HEK293 (cell line): ENCODE measurements around the gene SEC11A.

Experiments used
- KLF9 ChIP-seq: fragments of 450-650 bp; formaldehyde crosslinking; IDR thresholded peaks from 2 replicates; pipeline ENCODE4 v1.5.1; 2016; ENCODE audit warnings: missing biosample characterization, missing genetic modification characterization, low read depth
- OSR2 ChIP-seq: fragments of 450-650 bp; formaldehyde crosslinking; IDR thresholded peaks from 2 replicates; pipeline ENCODE4 v1.5.1; 2016; ENCODE audit warnings: missing biosample characterization, missing genetic modification characterization
- PATZ1 ChIP-seq: fragments of 450-650 bp; formaldehyde crosslinking; IDR thresholded peaks from 2 replicates; pipeline ENCODE4 v1.5.1; 2016; ENCODE audit warnings: missing biosample characterization, missing genetic modification characterization
- SCRT2 ChIP-seq: fragments of 450-650 bp; formaldehyde crosslinking; IDR thresholded peaks from 2 replicates; pipeline ENCODE4 v1.5.1; 2016; ENCODE audit warnings: missing biosample characterization, missing genetic modification characterization
- TRIM28 ChIP-seq: IDR thresholded peaks from 2 replicates; pipeline ENCODE4 v1.6.1; 2011; ENCODE audit warnings: low read length, control low read depth, borderline replicate concordance
- ZBTB8A ChIP-seq: fragments of 450-650 bp; formaldehyde crosslinking; IDR thresholded peaks from 2 replicates; pipeline ENCODE4 v1.5.1; 2016; ENCODE audit warnings: missing biosample characterization, missing genetic modification characterization
- ZFP37 ChIP-seq: fragments of 450-650 bp; formaldehyde crosslinking; IDR thresholded peaks from 2 replicates; pipeline ENCODE4 v1.5.1; 2016; ENCODE audit warnings: missing biosample characterization, missing genetic modification characterization
- ZIC2 ChIP-seq: fragments of 450-650 bp; formaldehyde crosslinking; IDR thresholded peaks from 2 replicates; pipeline ENCODE4 v1.5.1; 2016; ENCODE audit warnings: missing biosample characterization, missing genetic modification characterization
- ZNF114 ChIP-seq: fragments of 450-650 bp; formaldehyde crosslinking; IDR thresholded peaks from 2 replicates; pipeline ENCODE4 v1.5.0; 2017; ENCODE audit warnings: missing biosample characterization, missing genetic modification characterization
- ZNF146 ChIP-seq: fragments of 450-650 bp; formaldehyde crosslinking; IDR thresholded peaks from 2 replicates; pipeline ENCODE4 v1.5.1; 2016; ENCODE audit warnings: missing biosample characterization, missing genetic modification characterization
- ZNF175 ChIP-seq: fragments of 450-650 bp; formaldehyde crosslinking; IDR thresholded peaks from 2 replicates; pipeline ENCODE4 v1.5.1; 2016; ENCODE audit warnings: missing biosample characterization, missing genetic modification characterization
- ZNF184 ChIP-seq: fragments of 450-650 bp; IDR thresholded peaks from 2 replicates; pipeline ENCODE4 v1.5.1; 2018; ENCODE audit warnings: missing biosample characterization, mild to moderate bottlenecking, missing genetic modification characterization
- ZNF19 ChIP-seq: fragments of 450-650 bp; formaldehyde crosslinking; IDR thresholded peaks from 2 replicates; pipeline ENCODE4; 2016; ENCODE audit warnings: missing biosample characterization, missing genetic modification characterization, low read depth
- ZNF214 ChIP-seq: fragments of 450-650 bp; formaldehyde crosslinking; IDR thresholded peaks from 2 replicates; pipeline ENCODE4 v1.5.1; 2017; ENCODE audit warnings: missing biosample characterization, mild to moderate bottlenecking, missing genetic modification characterization, borderline replicate concordance
- ZNF26 ChIP-seq: fragments of 450-650 bp; formaldehyde crosslinking; IDR thresholded peaks from 2 replicates; pipeline ENCODE4 v1.5.1; 2016; ENCODE audit warnings: missing biosample characterization, missing genetic modification characterization
- ZNF280D ChIP-seq: fragments of 450-650 bp; formaldehyde crosslinking; IDR thresholded peaks from 2 replicates; pipeline ENCODE4 v1.5.1; 2016; ENCODE audit warnings: missing biosample characterization, missing genetic modification characterization
- ZNF292 ChIP-seq: fragments of 450-650 bp; formaldehyde crosslinking; IDR thresholded peaks from 2 replicates; pipeline ENCODE4 v1.5.1; 2016; ENCODE audit warnings: low read depth, missing biosample characterization, missing genetic modification characterization, borderline replicate concordance
- ZNF341 ChIP-seq: fragments of 450-650 bp; formaldehyde crosslinking; IDR thresholded peaks from 2 replicates; pipeline ENCODE4; 2016; ENCODE audit warnings: low read depth, missing biosample characterization, missing genetic modification characterization
- ZNF530 ChIP-seq: fragments of 450-650 bp; formaldehyde crosslinking; IDR thresholded peaks from 2 replicates; pipeline ENCODE4 v1.5.1; 2016; ENCODE audit warnings: low read depth, missing biosample characterization, missing genetic modification characterization
- ZNF654 ChIP-seq: fragments of 450-650 bp; formaldehyde crosslinking; IDR thresholded peaks from 2 replicates; pipeline ENCODE4 v1.5.1; 2016; ENCODE audit warnings: low read depth, missing biosample characterization, missing genetic modification characterization
- ZNF677 ChIP-seq: fragments of 450-650 bp; IDR thresholded peaks from 2 replicates; pipeline ENCODE4 v1.5.0; 2018; ENCODE audit warnings: missing biosample characterization, mild to moderate bottlenecking, missing genetic modification characterization, moderate library complexity
- ZNF701 ChIP-seq: fragments of 450-650 bp; formaldehyde crosslinking; IDR thresholded peaks from 2 replicates; pipeline ENCODE4 v1.5.1; 2016; ENCODE audit warnings: missing biosample characterization, missing genetic modification characterization
- ZNF837 ChIP-seq: fragments of 450-650 bp; formaldehyde crosslinking; IDR thresholded peaks from 2 replicates; pipeline ENCODE4 v1.5.1; 2016; ENCODE audit warnings: missing biosample characterization, missing genetic modification characterization
- ZSCAN23 ChIP-seq: fragments of 450-650 bp; formaldehyde crosslinking; IDR thresholded peaks from 2 replicates; pipeline ENCODE4 v1.5.1; 2016; ENCODE audit warnings: missing biosample characterization, missing genetic modification characterization
- TF ChIP-seq, protein P1 (sequence below): fragments of 450-650 bp; formaldehyde crosslinking; conservative IDR thresholded peaks from 2 replicates; pipeline ENCODE4 v1.5.1; 2016; ENCODE audit warnings: low read depth, missing biosample characterization, missing genetic modification characterization
- TF ChIP-seq, protein P2 (sequence below): fragments of 450-650 bp; IDR thresholded peaks from 2 replicates; pipeline ENCODE4 v1.5.1; 2018; ENCODE audit warnings: missing biosample characterization, mild to moderate bottlenecking, missing genetic modification characterization

The SEC11A gene

GRCh38 chr15:84734794-84735479, 19.0 kb upstream of the SEC11A start (continued):
- TF ChIP-seq, protein P1, sequence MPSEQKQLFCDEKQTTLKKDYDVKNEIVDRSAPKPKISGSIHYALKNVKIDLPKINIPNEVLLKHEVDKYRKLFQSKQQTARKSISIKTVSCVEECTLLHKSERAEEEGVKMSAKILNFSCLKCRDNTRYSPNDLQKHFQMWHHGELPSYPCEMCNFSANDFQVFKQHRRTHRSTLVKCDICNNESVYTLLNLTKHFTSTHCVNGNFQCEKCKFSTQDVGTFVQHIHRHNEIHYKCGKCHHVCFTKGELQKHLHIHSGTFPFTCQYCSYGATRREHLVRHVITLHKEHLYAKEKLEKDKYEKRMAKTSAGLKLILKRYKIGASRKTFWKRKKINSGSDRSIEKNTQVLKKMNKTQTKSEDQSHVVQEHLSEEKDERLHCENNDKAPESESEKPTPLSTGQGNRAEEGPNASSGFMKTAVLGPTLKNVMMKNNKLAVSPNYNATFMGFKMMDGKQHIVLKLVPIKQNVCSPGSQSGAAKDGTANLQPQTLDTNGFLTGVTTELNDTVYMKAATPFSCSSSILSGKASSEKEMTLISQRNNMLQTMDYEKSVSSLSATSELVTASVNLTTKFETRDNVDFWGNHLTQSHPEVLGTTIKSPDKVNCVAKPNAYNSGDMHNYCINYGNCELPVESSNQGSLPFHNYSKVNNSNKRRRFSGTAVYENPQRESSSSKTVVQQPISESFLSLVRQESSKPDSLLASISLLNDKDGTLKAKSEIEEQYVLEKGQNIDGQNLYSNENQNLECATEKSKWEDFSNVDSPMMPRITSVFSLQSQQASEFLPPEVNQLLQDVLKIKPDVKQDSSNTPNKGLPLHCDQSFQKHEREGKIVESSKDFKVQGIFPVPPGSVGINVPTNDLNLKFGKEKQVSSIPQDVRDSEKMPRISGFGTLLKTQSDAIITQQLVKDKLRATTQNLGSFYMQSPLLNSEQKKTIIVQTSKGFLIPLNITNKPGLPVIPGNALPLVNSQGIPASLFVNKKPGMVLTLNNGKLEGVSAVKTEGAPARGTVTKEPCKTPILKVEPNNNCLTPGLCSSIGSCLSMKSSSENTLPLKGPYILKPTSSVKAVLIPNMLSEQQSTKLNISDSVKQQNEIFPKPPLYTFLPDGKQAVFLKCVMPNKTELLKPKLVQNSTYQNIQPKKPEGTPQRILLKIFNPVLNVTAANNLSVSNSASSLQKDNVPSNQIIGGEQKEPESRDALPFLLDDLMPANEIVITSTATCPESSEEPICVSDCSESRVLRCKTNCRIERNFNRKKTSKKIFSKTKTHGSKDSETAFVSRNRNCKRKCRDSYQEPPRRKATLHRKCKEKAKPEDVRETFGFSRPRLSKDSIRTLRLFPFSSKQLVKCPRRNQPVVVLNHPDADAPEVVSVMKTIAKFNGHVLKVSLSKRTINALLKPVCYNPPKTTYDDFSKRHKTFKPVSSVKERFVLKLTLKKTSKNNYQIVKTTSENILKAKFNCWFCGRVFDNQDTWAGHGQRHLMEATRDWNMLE (tag by site-specific recombination) = peak; percentile 46
- TF ChIP-seq ZNF19 (tag by site-specific recombination) (no peak), ZNF341 (tag by site-specific recombination) (peak; percentile 48), ZNF175 (tag by site-specific recombination) (no peak), ZNF146 (tag by site-specific recombination) (no peak), ZIC2 (tag by site-specific recombination) (no peak), ZNF292 (tag by site-specific recombination) (no peak), ZNF701 (no peak), KLF9 (tag by site-specific recombination) (no peak), OSR2 (tag by site-specific recombination) (0 out of 2 replicates have a peak, but pooled peaks have one; percentile 14), ZFP37 (tag by site-specific recombination) (no peak), ZNF184 (no peak), ZNF26 (tag by site-specific recombination) (no peak), ZSCAN23 (tag by site-specific recombination) (peak; percentile 69), ZNF530 (tag by site-specific recombination) (no peak), TRIM28 (peak; percentile 69; the same call in 1 of the 2 replicates), ZNF677 (tag by site-specific recombination) (no peak), ZNF837 (tag by site-specific recombination) (no peak), ZNF280D (tag by site-specific recombination) (no peak), ZBTB8A (no peak), ZNF114 (tag by site-specific recombination) (no peak), ZNF214 (tag by site-specific recombination) (no peak), SCRT2 (tag by site-specific recombination) (no peak), ZNF654 (tag by site-specific recombination) (no peak), PATZ1 (tag by site-specific recombination) (peak; percentile 87)
- TF ChIP-seq, protein P2, sequence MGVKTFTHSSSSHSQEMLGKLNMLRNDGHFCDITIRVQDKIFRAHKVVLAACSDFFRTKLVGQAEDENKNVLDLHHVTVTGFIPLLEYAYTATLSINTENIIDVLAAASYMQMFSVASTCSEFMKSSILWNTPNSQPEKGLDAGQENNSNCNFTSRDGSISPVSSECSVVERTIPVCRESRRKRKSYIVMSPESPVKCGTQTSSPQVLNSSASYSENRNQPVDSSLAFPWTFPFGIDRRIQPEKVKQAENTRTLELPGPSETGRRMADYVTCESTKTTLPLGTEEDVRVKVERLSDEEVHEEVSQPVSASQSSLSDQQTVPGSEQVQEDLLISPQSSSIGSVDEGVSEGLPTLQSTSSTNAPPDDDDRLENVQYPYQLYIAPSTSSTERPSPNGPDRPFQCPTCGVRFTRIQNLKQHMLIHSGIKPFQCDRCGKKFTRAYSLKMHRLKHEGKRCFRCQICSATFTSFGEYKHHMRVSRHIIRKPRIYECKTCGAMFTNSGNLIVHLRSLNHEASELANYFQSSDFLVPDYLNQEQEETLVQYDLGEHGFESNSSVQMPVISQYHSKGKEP (tag by site-specific recombination) = no peak
